GM10248 (cell line): Measurements from ENCODE around the gene BBS2.

Experiments used
- CTCF ChIA-PET: fragments of 300-600 bp; sonication (Branson Sonifier 250); formaldehyde crosslinking; extraction: SDS; loops from one replicate; lab custom pipeline; 2021; ENCODE audit warnings: antibody characterized with exemption; lab: Yijun Ruan, JAX
- POLR2A ChIA-PET: fragments of 350-650 bp; sonication (Branson Sonifier 250); formaldehyde crosslinking; extraction: SDS; loops from one replicate; lab custom pipeline; 2020; ENCODE audit warnings: antibody characterized with exemption; lab: Yijun Ruan, JAX
- DNase-seq: peaks from one replicate; pipeline ENCODE4 v3.0.0; 2012; ENCODE audit errors: extremely low spot score
- TF ChIP-seq, protein P1 (sequence below): IDR thresholded peaks from 2 replicates; pipeline ENCODE4 v1.5.1; 2012; ENCODE audit warnings: mild to moderate bottlenecking, low read depth; ENCODE audit errors: extremely low read depth, missing control alignments, control extremely low read depth

BBS2 gene

DNA sequence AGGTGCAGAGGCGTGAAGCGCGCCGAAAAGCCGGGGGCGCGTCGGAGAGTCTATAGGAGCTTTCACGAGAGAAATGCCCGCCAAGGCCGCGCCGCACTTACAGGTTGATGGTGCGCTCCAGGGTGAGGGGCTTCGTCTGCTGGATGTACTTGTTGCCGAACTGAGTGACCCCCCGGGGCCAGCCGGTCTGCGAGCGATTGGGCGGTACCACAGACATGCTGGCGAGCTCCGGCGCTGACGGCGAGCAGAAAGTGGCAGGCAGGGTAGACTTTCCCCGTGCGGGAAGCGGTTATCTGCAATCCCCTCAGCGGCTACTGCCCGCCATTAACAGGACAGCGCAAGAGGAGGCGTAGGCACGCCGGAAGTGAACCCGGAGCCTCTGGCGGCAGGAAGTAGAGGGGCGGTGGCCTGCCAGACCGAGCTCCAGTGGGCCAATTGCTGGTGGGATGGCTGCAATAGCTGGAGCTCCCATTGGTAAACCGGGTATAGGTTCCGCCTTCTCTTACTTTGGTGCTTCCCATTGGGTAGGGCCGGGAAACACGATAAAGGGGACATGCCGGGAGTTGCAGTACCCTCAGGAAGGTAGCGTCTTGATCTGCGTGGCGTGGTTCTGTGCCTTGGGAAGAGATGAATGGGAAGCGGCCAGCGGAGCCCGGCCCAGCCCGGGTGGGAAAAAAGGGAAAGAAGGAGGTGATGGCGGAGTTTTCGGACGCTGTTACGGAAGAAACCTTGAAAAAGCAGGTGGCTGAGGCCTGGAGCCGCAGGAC lies 68.7 kb downstream of the BBS2 start, which contains the start of the genes NUDT21 and OGFOD1:
NUDT21 (minus strand) TSS at position 347 of the 767 bp plus-strand sequence; CDS start at position 217, 130 bp downstream.
OGFOD1 (plus strand) TSS at position 569 of the 767 bp plus-strand sequence; CDS start at position 628, 59 bp downstream.
- TF ChIP-seq, protein P1, sequence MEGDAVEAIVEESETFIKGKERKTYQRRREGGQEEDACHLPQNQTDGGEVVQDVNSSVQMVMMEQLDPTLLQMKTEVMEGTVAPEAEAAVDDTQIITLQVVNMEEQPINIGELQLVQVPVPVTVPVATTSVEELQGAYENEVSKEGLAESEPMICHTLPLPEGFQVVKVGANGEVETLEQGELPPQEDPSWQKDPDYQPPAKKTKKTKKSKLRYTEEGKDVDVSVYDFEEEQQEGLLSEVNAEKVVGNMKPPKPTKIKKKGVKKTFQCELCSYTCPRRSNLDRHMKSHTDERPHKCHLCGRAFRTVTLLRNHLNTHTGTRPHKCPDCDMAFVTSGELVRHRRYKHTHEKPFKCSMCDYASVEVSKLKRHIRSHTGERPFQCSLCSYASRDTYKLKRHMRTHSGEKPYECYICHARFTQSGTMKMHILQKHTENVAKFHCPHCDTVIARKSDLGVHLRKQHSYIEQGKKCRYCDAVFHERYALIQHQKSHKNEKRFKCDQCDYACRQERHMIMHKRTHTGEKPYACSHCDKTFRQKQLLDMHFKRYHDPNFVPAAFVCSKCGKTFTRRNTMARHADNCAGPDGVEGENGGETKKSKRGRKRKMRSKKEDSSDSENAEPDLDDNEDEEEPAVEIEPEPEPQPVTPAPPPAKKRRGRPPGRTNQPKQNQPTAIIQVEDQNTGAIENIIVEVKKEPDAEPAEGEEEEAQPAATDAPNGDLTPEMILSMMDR = no peak
- peak; percentile 100 for DNase-seq
- ChIA-PET CTCF (interaction anchor here (1.0 to 1.5 kb wide), 2 partner anchors 9 to 69 kb away, joined by 3 to 4 read pairs; no protein-coding TSS in a partner anchor), POLR2A (interaction anchor here (0.5 to 1.0 kb wide), 5 partner anchors 15 to 295 kb away, joined by 3 to 5 read pairs (median 3); no protein-coding TSS in a partner anchor)

- ChIA-PET POLR2A (interaction anchor here (1.0 kb wide), 3 partner anchors 15 to 296 kb away, joined by 3 to 5 read pairs (median 3); no protein-coding TSS in a partner anchor), CTCF (interaction anchor here (1.0 to 1.5 kb wide), 2 partner anchors 10 to 68 kb away, joined by 3 to 4 read pairs; no protein-coding TSS in a partner anchor)
- TF ChIP-seq, protein P1 = no peak
Measured at GRCh38 chr16:56450275-56450985, 69.4 kb downstream of the BBS2 start.

DNA sequence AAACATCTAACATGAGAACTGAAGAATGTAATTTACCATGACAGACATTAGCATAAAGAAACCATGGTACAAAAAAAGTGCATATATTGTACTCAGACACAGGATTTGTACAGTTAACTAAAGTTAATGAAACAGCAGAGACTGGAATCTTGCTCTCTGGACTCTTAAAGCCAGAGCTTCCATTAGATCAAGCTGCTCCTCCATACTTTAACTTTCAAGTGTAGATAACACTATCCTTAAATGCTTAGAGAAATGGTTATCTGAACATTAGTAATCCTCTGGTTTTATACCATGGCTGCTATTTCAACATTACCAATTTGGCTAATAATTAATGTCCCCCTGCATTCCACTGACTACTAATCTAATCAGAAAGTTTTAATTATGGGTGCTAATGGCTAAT lies 71.8 kb downstream of the BBS2 start:
- CTCF ChIA-PET = interaction anchor here (0.9 to 1.5 kb wide), 3 partner anchors 11 to 153 kb away, joined by 3 to 6 read pairs (median 4); no protein-coding TSS in a partner anchor
- TF ChIP-seq, protein P1 = no peak
- POLR2A ChIA-PET = no interaction called here

More at GRCh38 chr16:56450275-56450985, 69.4 kb downstream of the BBS2 start:
- no peak for DNase-seq

DNA sequence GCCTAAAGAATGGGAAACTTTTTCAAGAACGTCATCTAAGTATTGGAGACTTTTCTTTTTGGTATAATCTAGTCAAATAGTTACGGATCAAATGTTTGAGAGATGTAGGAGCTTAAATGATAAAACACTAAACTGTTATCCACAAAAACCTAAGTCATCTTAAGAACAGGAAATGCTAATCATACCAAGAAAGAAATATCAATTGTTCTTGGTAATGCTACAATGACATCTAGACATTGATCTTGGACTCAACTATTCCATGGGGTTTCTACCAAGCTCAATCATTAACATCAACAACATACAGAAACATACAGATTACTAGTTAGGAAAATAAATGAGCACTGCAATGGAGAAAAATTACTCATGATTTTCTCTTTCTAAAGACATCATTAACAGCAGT lies 72.5 kb downstream of the BBS2 start:
- no peak for DNase-seq
- TF ChIP-seq, protein P1 = no peak
- ChIA-PET CTCF (interaction anchor here (0.9 to 1.5 kb wide), 3 partner anchors 10 to 154 kb away, joined by 3 to 6 read pairs (median 4); no protein-coding TSS in a partner anchor), POLR2A (no interaction called here)

More for the DNA sequence above, 71.8 kb downstream of the BBS2 start:
- DNase-seq = no peak

DNA sequence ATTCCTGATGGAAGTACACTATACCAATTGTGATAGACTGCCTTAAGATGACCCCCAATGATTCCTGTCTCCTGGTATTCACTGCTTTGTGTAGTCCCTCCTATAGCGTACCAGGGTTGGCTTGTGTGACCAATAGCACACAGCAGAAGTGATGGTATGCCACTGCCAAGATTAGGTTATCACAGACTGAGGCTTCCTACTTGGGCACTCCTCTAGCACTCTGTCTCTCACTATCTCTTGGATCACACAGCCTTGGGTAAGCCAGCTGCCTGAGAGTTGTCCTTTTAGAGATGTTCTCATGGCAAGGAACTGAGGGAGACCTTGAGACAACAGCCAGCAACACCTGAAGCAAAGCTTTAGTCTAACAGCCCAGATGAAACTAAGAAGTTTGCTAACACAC lies 81.8 kb downstream of the BBS2 start:
- DNase-seq = no peak
- POLR2A ChIA-PET = no interaction called here
- CTCF ChIA-PET = interaction anchor here (1.0 to 1.6 kb wide), 3 partner anchors 10 to 67 kb away, joined by 3 to 5 read pairs (median 4); no protein-coding TSS in a partner anchor
- TF ChIP-seq, protein P1 = no peak

DNA sequence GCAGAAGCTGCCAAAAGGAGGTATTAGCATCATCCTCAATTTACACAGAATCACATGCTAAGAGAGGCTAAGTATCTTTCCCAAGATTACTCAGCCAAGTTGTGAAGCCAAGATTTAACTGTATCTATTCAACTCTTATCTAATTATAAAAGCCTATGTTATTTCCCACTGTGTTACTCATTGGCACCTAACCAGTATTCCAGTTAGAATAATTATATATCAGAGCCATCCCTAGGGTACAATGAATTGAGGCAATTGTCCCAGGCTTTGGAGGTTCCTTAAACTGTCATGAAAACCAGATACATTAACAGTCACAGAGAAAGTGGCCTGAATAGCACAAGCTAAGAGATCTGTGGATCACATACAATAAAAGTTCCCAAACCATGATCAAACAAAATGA lies 83.6 kb downstream of the BBS2 start:
- POLR2A ChIA-PET = no interaction called here
- TF ChIP-seq, protein P1 = no peak
- CTCF ChIA-PET = interaction anchor here (1.6 to 2.1 kb wide), 2 partner anchors 11 to 66 kb away, joined by 5 to 6 read pairs; no protein-coding TSS in a partner anchor
- no peak for DNase-seq
